HG03064 (cell line): ENCODE data around the gene SLC3A2.
"Not testable (repeated sequence)": the region's sequence is repeated elsewhere in the genome, so short reads cannot be mapped to it uniquely, and the experiment has no call there.

Source experiments
- ATAC-seq: cut with Tn5 transposase; IDR thresholded peaks from one replicate; pipeline ENCODE4 v1.9.1; 2021; ENCODE audit warnings: low read depth; ENCODE audit not compliant: unreplicated experiment

Gene SLC3A2

GRCh38 chr11:62880803-62881578, at the start of gene SLC3A2:
Gene SLC3A2 (plus strand): TSS chr11:62880896. CDS start chr11:62881024, 128 bp downstream.
- ATAC-seq: peak; percentile 70

- no peak for ATAC-seq
Measured at GRCh38 chr11:62830904-62831519, 49.7 kb upstream of the SLC3A2 start.

DNA sequence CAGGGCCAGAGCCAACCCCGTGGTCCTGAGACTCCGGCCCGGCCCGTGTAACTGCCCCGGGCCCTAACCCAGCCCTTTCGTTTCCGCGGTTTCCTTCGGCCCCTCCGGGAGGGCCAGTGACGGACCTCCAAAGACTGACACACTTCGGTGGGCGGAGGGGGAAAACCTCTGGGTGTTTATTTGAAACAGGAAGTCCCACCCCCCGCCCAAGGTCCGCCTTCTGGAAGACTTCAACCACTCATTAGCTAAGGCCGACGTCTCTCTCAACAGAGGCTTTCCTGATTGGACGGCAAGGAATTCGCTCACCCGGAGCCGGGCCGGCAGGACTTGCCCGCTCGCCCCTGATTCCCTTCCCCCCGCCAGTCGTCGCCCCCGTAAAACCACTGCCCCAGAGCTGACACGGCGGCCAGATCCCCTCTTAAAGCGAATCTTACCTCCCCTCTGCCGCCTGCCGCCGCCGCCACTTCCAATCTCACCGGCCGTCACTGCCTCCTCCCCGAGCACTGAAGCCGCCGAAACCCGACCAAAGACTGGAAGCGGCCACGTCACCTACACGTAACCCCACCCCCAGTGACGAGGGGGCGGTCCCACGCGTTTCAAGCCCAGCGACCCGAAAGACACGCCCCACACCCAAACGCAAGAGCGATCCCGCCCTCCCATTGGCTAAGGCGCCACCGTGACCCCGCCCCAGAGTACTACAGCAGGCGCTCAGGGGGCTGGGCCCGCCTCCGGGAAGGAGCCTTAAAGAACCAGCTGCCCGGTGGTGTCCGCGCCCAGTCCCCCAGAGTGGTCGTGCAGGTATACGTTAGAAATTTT, 49.0 kb upstream of the SLC3A2 start, which contains the start of gene STX5:
Gene STX5, minus strand, starts transcription at position 532 of the 816 bp plus-strand sequence. CDS start 808 bp downstream, outside the sequence.
- ATAC-seq: peak; percentile 75

- ATAC-seq: peak; percentile 12
Measured at GRCh38 chr11:62832336-62833234, 48.1 kb upstream of the SLC3A2 start, which contains the start of gene TEX54. Gene TEX54 (minus strand): TSS chr11:62832841.

GRCh38 chr11:62835336-62835735, 45.4 kb upstream of the SLC3A2 start:
- no peak for ATAC-seq

DNA sequence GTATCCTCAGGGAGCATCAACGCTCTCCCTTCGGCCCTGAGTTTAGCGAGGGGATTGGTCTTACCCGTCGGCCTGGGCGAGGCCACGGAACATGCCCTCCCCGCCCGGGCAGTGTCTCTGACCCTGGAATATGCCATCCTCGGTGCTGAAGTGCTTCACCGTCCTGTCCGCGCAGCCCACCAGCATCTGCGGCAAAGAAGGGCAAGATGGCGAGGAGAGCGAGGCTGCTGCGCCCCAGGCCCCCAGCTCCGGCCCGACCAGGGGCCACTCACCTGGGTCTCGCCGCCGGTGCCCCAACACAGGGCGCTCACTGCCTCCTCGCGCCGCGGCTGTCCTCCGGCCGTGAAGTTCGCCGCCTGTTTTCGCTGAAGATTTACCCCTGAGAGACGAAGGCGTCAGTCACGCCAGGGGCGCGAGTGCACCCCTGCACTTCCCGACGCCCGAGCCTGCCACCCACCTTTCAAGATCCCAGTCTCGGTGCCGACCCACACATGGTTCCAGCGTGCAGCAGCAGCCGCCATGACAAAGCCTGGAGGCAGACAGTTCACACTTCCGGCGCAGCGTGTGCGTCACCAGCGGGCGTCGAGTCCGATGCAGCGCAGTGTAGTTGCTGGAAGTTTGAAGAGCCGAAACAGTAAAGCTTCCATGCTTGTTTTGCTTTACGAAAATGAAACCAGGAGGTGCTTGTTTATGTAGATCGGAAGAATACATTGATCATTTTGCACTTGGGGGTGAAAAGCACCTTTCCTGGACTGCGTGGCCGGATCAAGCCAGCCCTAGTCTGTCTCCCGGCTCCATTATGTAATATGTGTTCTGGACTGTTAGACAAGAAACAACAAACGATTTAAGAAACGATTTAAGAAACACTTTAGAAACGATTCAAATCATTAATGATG, 41.4 kb upstream of the SLC3A2 start, which contains the start of gene WDR74:
Gene WDR74, minus strand, starts transcription at position 541 of the 896 bp plus-strand sequence. Its CDS starts 20 bp downstream, at position 521.
- peak; percentile 56 for ATAC-seq

- ATAC-seq: not testable (repeated sequence)
Measured at GRCh38 chr11:62840721-62841360, 39.9 kb upstream of the SLC3A2 start.

DNA sequence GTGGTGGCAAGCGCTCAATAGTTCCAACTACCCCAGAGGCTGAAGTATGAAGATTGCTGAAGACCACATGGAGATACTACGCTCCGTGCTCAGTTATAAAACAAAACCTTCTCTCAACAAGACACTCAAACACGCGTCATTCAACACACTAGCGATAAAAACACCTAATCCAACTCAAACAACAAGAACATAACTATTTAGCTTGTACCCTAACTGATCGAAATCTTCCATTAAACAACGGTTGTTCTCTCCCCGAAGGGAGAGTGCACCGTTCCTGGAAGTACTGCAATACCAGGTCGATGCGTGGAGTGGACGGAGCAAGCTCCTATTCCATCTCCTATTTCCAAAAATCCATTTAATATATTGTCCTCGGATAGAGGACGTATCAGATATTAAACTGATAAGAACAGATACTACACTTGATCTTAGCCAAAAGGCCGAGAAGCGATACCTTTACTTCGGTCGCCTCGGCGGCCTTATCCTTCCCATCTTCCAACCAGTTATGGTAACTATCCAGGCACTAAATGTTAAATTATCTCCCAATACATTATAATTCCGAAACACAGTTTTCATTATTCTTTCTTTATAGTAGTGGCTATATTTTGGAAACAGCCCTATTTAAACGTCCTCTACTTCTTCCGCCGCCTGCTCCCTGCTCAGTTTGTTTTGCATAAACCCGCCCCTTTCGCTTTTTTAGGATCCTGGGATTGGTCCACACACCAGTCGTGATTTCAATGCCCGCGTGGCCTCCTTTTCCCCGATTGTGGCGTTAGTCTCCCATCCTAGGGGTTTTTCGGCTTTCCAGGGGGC, 39.1 kb upstream of the SLC3A2 start:
- peak; percentile 42 for ATAC-seq

DNA sequence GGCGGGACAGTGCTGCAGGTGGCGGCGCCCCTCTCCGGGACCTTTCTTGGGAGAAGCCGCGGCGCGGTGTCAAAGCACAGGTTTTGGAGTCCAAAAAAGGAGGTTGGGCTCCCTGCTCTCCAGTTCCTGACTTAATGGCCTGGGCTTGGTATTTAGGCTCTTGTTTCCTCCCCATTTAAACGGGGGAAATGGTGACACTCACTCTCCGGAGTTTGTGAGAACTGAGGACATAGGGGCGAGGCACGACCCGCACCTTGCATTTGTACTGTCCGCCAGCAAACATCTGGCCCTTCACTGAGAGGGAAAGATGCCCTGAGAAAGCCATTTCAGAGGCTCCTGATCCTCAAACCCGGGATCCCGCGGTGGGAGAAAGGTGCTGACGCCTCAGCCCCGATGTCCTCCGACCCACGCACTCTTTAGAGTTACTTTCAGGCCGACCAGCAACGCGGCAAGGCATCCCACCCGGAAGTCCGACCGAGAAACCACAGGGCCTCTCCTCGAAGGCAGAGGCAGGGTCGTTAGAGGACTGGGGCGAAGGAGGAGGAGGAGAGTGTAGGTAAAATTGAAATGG, 38.4 kb upstream of the SLC3A2 start:
- no peak for ATAC-seq

DNA sequence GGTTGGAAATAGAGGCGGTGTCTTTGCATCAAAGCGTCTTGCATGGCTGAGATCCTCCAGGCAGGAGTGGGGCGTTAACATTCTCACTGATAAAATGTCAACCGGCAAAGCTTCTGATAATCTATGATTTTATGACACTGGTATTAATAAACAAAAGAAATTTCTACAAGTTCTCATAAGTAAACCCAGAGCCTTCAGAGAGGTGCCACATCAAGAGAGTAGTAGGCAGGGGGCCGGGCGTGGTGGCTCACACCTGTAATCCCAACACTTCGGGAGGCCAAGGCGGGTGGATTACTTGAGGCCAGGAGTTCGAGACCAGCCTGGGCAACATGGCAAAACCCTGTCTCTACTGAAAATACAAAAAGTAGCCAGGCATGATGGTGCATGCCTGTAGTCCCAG, 37.8 kb upstream of the SLC3A2 start:
- not testable (repeated sequence) for ATAC-seq

DNA sequence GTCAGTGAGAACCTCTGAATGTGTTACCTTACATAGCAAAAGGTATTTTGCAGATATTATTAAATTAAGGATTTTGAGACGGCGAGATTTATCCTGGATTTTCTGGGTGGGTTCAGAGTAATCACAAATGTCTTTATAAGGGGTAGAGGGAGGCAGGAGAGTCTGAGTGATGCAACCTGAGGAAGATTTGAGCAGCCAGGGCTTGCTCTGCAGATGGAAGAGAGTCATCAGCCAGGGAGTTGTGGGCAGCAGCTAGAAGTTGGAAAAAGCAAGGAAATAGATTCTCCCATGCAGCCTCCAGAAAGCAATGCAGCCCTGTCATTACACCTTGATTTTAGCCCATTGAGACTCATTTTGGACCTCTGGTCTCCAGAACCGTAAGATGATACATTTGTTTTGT, 37.2 kb upstream of the SLC3A2 start:
- ATAC-seq: no peak

DNA sequence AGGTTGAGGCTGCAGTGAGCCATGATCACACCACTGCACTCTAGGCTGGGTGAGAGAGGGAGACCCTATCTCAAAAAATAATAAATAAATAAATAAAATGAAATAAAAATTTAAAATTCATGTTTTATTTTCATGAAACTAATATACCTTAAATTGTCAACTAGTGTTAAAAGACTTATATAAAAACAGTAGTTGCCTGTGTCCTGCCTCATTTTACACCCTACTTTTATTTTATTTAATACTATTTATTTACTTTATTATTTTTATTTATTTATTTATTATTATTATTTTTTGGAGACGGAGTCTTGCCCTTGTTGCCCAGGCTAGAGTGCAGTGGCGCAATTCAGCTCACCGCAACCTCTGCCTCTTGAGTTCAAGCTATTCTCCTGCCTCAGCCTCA, 36.5 kb upstream of the SLC3A2 start:
- ATAC-seq: no peak

GRCh38 chr11:62846177-62846576, 34.5 kb upstream of the SLC3A2 start:
- no peak for ATAC-seq

DNA sequence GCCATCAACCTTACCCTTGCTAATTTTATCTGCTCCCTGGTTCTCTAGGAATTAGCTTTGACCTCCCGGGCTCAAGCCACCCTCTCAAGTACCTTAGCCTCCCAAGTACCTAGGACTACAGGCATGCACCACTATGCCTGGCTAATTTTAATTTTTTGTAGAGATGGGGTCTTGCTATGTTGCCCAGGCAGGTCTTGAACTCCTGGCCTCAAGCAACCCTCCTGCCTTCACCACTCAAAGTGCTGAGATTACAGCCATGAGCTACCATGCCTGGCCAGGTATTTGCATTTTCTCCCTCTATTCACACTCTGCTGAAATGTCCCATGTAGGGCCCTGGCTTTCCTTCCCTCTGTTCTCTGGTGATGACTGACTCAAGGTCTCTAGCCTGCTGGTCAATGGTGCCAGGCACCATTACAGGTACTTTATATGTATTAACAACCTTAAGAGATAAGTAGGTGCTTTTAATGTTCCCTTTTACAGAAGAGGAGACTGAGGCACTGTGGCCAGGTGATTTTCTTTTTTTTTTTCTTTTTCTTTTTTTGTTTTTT, 32.9 kb upstream of the SLC3A2 start:
- ATAC-seq: no peak

GRCh38 chr11:62850911-62851806, 29.5 kb upstream of the SLC3A2 start:
- ATAC-seq: no peak
